ENCODE results near the gene ARHGAP5. TPM values are rescaled to one million over a fixed set of nuclear protein-coding genes. Genes with fewer than 3 reads are reported as not detected.
"Not testable (repeated sequence)": the region's sequence is repeated elsewhere in the genome, so short reads cannot be mapped to it uniquely, and the experiment has no call there.

Gene ARHGAP5
- total RNA-seq, 6 donors from 2014 or later, result 31.4 to 150 (median 78.3) TPM

- ATAC-seq (ENCODE audit: low FRiP score in 2 of 2) (no peak), DNase-seq (no peak)
- Histone ChIP-seq H3K4me3 (no peak overlapping the region), H3K36me3 (peaks cover 0 to 6% (median 0%) of the 10 kb centered on the region in 4 donors), H3K4me1 (no peaks in the 10 kb centered on the region), H3K9me3 (no peaks in the 10 kb centered on the region), H3K27me3 (no peaks in the 10 kb centered on the region), H3K27ac (no peak overlapping the region)
- no peak for TF ChIP-seq POLR2AphosphoS5 (IDR thresholded peaks at IDR 0.05)
- TF ChIP-seq POLR2A (IDR thresholded peaks at IDR 0.05), result no peak
- TF ChIP-seq CTCF (IDR thresholded peaks at IDR 0.05), result no peak
- no peak for TF ChIP-seq EP300 (IDR thresholded peaks at IDR 0.05)
Measured at GRCh38 chr14:32121536-32121935, 44.4 kb downstream of the ARHGAP5 start.

GRCh38 chr14:32121948-32122347 lies 44.8 kb downstream of the ARHGAP5 start:
- 81% methylated on average over 1 of the region's 1 CpG for WGBS, 2 donors
- ATAC-seq (ENCODE audit: low FRiP score in 2 of 2) (no peak), DNase-seq (no peak)
- Histone ChIP-seq H3K27ac (no peak overlapping the region), H3K4me1 (no peaks in the 10 kb centered on the region), H3K4me3 (no peak overlapping the region), H3K36me3 (peaks cover 0 to 6% (median 0%) of the 10 kb centered on the region in 4 donors), H3K9me3 (no peaks in the 10 kb centered on the region), H3K27me3 (no peaks in the 10 kb centered on the region)
- TF ChIP-seq CTCF (IDR thresholded peaks at IDR 0.05) (no peak), EP300 (IDR thresholded peaks at IDR 0.05) (no peak), POLR2A (IDR thresholded peaks at IDR 0.05) (no peak), POLR2AphosphoS5 (IDR thresholded peaks at IDR 0.05) (no peak)

- H3K36me3 ChIP-seq; H3K9me3 ChIP-seq; H3K27ac ChIP-seq; DNase-seq; ATAC-seq (ENCODE audit: low FRiP score in 2 of 2); H3K27me3 ChIP-seq; H3K4me3 ChIP-seq: not testable (repeated sequence)
- peaks cover 0 to 15% (median 0%) of the 10 kb centered on the region in 4 donors for H3K4me1 ChIP-seq
- 78 to 90% methylated on average over 3 to 10 of the region's 13 CpGs for WGBS, 2 donors
Measured at GRCh38 chr14:32126899-32127730, 50.0 kb downstream of the ARHGAP5 start.

GRCh38 chr14:32127731-32128654 lies 50.9 kb downstream of the ARHGAP5 start:
- not testable (repeated sequence) for H3K27me3 ChIP-seq; H3K27ac ChIP-seq; ATAC-seq (ENCODE audit: low FRiP score in 2 of 2); H3K9me3 ChIP-seq; H3K36me3 ChIP-seq; H3K4me3 ChIP-seq
- 94 to 95% methylated on average over 26 to 56 of the region's 57 CpGs for WGBS, 2 donors
- peak in 1 of 2 donors; percentile 67 for DNase-seq
- peaks cover 0 to 15% (median 0%) of the 10 kb centered on the region in 4 donors for H3K4me1 ChIP-seq

GRCh38 chr14:32128703-32129102 lies 51.6 kb downstream of the ARHGAP5 start:
- H3K27ac ChIP-seq, result no peak overlapping the region
- DNase-seq, result no peak

More at GRCh38 chr14:32128703-32129102, 51.6 kb downstream of the ARHGAP5 start:
- no peak overlapping the region for H3K4me3 ChIP-seq
- peaks cover 0 to 10% (median 4%) of the 10 kb centered on the region in 4 donors for H3K9me3 ChIP-seq
- TF ChIP-seq POLR2A (IDR thresholded peaks at IDR 0.05) (no peak), POLR2AphosphoS5 (IDR thresholded peaks at IDR 0.05) (no peak), EP300 (IDR thresholded peaks at IDR 0.05) (no peak), CTCF (IDR thresholded peaks at IDR 0.05) (no peak)
- H3K27me3 ChIP-seq, result no peaks in the 10 kb centered on the region
- no peak for ATAC-seq (ENCODE audit: low FRiP score in 2 of 2)
- 93 to 100% methylated on average over 1 of the region's 1 CpG for WGBS, 2 donors
- H3K36me3 ChIP-seq, result peaks cover 0 to 7% (median 1%) of the 10 kb centered on the region in 4 donors
- H3K4me1 ChIP-seq, result peaks cover 0 to 15% (median 0%) of the 10 kb centered on the region in 4 donors
